Loucy (cell line): ENCODE data around the gene CD180.

Source experiments
- CTCF ChIP-seq: fragments of 200-600 bp; sonication (generic); conservative IDR thresholded peaks from 2 replicates; pipeline ENCODE4 v1.5.1; 2014; ENCODE audit warnings: mild to moderate bottlenecking, antibody characterized with exemption, low read length
- EZH2phosphoT487 ChIP-seq: fragments of 200-600 bp; IDR thresholded peaks from 2 replicates; pipeline ENCODE4 v1.6.1; 2018; ENCODE audit warnings: antibody characterized with exemption, mild to moderate bottlenecking, moderate library complexity, borderline replicate concordance

GRCh38 chr5:67135381-67135984, 61.1 kb downstream of the CD180 start:
- no peak for TF ChIP-seq CTCF
- TF ChIP-seq EZH2phosphoT487: no peak
